SK-N-SH treated with all-trans-retinoic acid at 6 μM for 48 hours (cell line): ENCODE data around the gene CRAMP1.

Experiments used
- PATZ1 ChIP-seq: fragments of 250-450 bp; sonication (Bioruptor Pico); IDR thresholded peaks from 2 replicates; pipeline ENCODE4 v1.8.0; 2020; ENCODE audit warnings: mild to moderate bottlenecking, moderate library complexity, borderline replicate concordance
- RARB ChIP-seq: fragments of 250-450 bp; sonication (Bioruptor Pico); IDR thresholded peaks from 2 replicates; pipeline ENCODE4 v1.8.0; 2021; ENCODE audit warnings: mild to moderate bottlenecking, moderate library complexity
- TOX ChIP-seq: fragments of 250-450 bp; sonication (Bioruptor Pico); IDR thresholded peaks from 2 replicates; pipeline ENCODE4 v1.8.0; 2021; ENCODE audit warnings: mild to moderate bottlenecking, moderate library complexity, borderline replicate concordance
- ZNF8 ChIP-seq: fragments of 450-650 bp; formaldehyde crosslinking; IDR thresholded peaks from 2 replicates; pipeline ENCODE4 v1.5.0; 2020; ENCODE audit warnings: mild to moderate bottlenecking, moderate library complexity

- TF ChIP-seq PATZ1 (CRISPR knock-in tag) (no peak), ZNF8 (CRISPR knock-in tag) (no peak), RARB (CRISPR knock-in tag) (no peak), TOX (no peak)
These were observed 21.0 kb upstream of the CRAMP1 start for GRCh38 chr16:1590930-1591705.
